Esophagus squamous epithelium (tissue), 4 donors: ENCODE results near the gene AMFR.

Source experiments
- POLR2A ChIP-seq, 4 donors: fragments of 450-650 bp; IDR thresholded peaks; one replicate each; pipeline ENCODE4 v1.6.1; 2017; ENCODE audit warnings: antibody characterized with exemption in 4 of 4, mild to moderate bottlenecking in 4 of 4, moderate library complexity in 3 of 4
- TF ChIP-seq, protein P1 (sequence below), 6 experiments: fragments of 450-650 bp in 4 of 6; fragments of 200-600 bp in 2 of 6; sonication (generic) in 2 of 6; IDR thresholded peaks; one replicate each; pipeline ENCODE4 v1.5.1; 2016 to 2019; ENCODE audit warnings: antibody characterized with exemption in 6 of 6, mild to moderate bottlenecking in 4 of 6, moderate library complexity in 4 of 6

DNA sequence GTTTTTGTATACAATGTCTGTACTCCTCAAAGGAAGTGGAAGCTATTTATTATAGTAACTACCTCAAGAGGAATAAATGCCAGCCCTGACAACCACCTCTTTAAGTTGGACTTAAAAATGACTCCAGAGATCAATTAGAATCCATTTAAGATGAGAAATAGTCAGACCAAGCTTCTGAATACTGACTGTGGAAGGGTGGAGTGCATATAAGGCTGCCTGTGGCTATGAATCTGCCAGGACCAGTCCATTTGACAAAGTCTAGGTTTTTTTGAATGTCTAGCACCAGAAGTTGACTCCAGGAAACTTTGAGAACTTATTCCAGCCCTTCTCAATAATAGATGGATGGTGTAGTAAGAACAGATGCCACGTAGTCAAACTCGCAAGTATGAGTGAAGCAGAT, 41.0 kb upstream of the AMFR start:
- TF ChIP-seq, protein P1, sequence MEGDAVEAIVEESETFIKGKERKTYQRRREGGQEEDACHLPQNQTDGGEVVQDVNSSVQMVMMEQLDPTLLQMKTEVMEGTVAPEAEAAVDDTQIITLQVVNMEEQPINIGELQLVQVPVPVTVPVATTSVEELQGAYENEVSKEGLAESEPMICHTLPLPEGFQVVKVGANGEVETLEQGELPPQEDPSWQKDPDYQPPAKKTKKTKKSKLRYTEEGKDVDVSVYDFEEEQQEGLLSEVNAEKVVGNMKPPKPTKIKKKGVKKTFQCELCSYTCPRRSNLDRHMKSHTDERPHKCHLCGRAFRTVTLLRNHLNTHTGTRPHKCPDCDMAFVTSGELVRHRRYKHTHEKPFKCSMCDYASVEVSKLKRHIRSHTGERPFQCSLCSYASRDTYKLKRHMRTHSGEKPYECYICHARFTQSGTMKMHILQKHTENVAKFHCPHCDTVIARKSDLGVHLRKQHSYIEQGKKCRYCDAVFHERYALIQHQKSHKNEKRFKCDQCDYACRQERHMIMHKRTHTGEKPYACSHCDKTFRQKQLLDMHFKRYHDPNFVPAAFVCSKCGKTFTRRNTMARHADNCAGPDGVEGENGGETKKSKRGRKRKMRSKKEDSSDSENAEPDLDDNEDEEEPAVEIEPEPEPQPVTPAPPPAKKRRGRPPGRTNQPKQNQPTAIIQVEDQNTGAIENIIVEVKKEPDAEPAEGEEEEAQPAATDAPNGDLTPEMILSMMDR (IDR thresholded peaks at IDR 0.05) = no peak
- TF ChIP-seq POLR2A (IDR thresholded peaks at IDR 0.05) = no peak
